Sciatic nerve (tissue), 2 donors: ENCODE data around the gene OCA2. TPM values are rescaled to one million over a fixed set of nuclear protein-coding genes. Genes with fewer than 3 reads are reported as not detected.

ENCODE experiments used
- ATAC-seq: fragments of 200-7000 bp; cut with Tn5 transposase; one replicate; pipeline ENCODE4 v1.9.1; 2020; ENCODE audit warnings: mild to moderate bottlenecking, moderate library complexity
- DNase-seq: peaks from one replicate; pipeline ENCODE4 v3.0.0-alpha.2; 2020; ENCODE audit warnings: low spot score
- intact Hi-C: fragments of 100-400 bp; cut with DNase I; formaldehyde crosslinking; loops from one replicate; pipeline ENCODE4 v1.14.2; 2022
- total RNA-seq: library from RNA; stranded (reverse); fragmentation: NEBNext Ultra II Directional; extraction: Animal tissue kit (Norgen Biotek cat#: 25700); gene quantifications from one replicate; pipeline ENCODE4 v1.2.1, GENCODE V29; 2021
- donor health status: DM: no; HTN: no; CAD: no.
- donor health status: DM: no; HTN: no; CAD: no.

The OCA2 gene
- total RNA-seq, 1 donor from 2014 or later = 0.98 TPM

GRCh38 chr15:27821273-27821672 lies 277.8 kb downstream of the OCA2 start:
- DNase-seq = no peak
- intact Hi-C loops = no loop called here
- ATAC-seq = no peak

DNA sequence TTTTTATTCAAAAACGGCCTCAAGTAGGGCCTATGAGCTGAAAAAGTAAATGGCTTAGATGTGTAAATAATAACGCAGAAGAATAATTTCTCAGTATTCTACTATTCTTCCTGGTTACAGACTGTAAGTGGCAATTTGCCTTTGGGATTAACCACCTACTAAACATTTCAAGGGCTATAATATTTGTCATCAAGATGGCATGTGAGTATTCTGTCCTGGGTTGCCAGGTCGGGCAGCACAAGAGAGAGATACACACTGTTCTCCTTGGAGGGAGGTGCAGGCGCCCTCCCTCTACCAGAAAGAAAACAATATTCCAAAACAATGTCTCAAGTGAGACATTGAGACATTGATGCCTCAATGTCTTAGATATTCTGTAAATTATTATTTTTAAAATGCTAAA lies 278.4 kb downstream of the OCA2 start:
- ATAC-seq = no peak
- no peak for DNase-seq
- intact Hi-C loops = no loop called here

DNA sequence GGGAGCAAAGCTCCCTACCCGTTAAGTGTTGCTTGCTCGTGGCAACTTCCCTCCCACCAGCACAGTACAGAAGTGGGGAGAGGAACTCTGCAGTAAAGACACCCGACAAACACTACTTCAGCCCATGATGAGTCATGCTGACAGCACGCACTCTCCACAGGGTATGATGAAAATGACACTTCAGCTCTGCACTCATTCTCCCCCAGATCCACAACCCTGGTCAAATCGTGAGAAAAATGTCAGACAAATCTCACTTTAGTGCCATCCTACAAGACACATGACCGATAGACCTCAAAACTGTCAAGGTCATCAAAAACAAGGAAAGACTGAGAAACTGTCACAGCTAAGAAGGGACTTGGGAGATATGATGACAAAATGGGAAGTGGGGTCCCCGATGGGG lies 278.9 kb downstream of the OCA2 start:
- ATAC-seq (no peak), DNase-seq (no peak)
- intact Hi-C loops = no loop called here

GRCh38 chr15:27817258-27817657 lies 281.9 kb downstream of the OCA2 start:
- ATAC-seq (no peak), DNase-seq (no peak)
- intact Hi-C loops = no loop called here

DNA sequence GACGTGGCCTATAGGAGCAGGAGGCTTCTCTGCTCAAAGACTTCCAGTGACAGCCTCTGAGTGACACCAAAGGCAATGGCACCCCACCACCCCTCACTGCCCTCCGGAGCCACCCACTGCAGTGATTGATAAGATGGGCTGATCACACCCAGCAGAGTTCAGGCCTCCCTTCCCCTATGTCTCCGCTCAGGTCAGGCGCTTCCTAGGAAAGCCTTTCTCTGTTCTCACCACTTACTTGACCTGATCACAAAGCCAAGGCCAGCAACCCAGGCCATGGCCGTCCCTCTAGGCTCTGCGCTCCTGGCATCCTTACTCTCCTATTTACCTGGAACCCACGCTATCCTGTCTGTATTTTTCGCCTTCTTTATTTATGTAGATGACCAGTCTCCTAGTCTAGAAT lies 282.3 kb downstream of the OCA2 start:
- DNase-seq (no peak), ATAC-seq (no peak)
- intact Hi-C loops = no loop called here

- no peak for ATAC-seq
- no peak for DNase-seq
- intact Hi-C loops = no loop called here
These were observed 284.1 kb downstream of the OCA2 start for GRCh38 chr15:27815035-27815434.

GRCh38 chr15:27813139-27813538 lies 286.0 kb downstream of the OCA2 start:
- DNase-seq (no peak), ATAC-seq (no peak)
- intact Hi-C loops = no loop called here

DNA sequence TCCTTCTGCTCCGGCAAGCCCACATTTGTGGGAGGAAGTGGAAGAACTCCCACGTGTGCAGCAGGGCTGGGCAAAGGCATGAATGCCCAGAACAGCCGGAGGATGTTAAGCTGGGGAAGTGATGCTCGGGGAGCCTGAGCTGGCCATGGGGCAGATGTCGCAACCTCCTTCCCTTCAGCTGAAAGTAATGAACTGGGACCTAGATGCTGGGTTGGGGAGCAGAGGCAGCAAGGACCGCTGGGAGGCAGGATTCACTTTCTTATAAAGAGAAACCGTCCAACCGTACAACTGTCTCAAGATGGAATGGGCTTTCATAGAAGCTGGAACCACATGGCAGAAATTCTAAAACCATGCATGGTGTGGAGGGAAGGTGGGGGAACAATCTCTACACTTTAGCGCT lies 290.9 kb downstream of the OCA2 start:
- ATAC-seq (no peak), DNase-seq (no peak)
- intact Hi-C loops = no loop called here

GRCh38 chr15:27807335-27807734 lies 291.8 kb downstream of the OCA2 start:
- intact Hi-C loops = no loop called here
- no peak for ATAC-seq
- no peak for DNase-seq

- DNase-seq (no peak), ATAC-seq (no peak)
- intact Hi-C loops = no loop called here
These were observed 292.7 kb downstream of the OCA2 start for GRCh38 chr15:27806396-27806795.

- DNase-seq = no peak
- ATAC-seq = no peak
- intact Hi-C loops = no loop called here
These were observed 293.6 kb downstream of the OCA2 start for GRCh38 chr15:27805261-27806220.

- no peak for ATAC-seq
- intact Hi-C loops = no loop called here
- no peak for DNase-seq
These were observed 294.4 kb downstream of the OCA2 start for GRCh38 chr15:27804569-27805260.

GRCh38 chr15:27798807-27799206 lies 300.3 kb downstream of the OCA2 start:
- no peak for DNase-seq
- intact Hi-C loops = no loop called here

DNA sequence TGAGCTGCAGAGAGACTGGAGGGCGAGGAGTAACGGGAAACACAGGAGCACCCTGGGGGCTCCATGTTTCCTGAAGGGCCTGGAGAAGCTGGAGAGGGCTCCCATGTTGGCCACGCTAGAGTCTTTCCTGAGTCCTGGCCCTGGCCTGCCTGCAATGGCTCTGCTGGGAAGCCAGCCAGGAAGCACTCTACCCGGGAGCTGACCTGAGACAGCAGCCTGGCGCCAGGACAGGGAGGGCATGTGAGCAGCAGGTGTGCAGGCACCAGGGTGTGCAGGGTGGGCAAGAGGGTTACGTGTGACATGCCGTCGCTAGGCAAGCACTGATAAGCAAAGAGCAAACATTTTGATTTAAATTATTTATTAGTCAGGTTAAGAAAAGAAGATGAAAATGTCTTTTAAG lies 301.4 kb downstream of the OCA2 start:
- intact Hi-C loops = no loop called here
- ATAC-seq = no peak
- DNase-seq = no peak

More at GRCh38 chr15:27798807-27799206, 300.3 kb downstream of the OCA2 start:
- no peak for ATAC-seq

DNA sequence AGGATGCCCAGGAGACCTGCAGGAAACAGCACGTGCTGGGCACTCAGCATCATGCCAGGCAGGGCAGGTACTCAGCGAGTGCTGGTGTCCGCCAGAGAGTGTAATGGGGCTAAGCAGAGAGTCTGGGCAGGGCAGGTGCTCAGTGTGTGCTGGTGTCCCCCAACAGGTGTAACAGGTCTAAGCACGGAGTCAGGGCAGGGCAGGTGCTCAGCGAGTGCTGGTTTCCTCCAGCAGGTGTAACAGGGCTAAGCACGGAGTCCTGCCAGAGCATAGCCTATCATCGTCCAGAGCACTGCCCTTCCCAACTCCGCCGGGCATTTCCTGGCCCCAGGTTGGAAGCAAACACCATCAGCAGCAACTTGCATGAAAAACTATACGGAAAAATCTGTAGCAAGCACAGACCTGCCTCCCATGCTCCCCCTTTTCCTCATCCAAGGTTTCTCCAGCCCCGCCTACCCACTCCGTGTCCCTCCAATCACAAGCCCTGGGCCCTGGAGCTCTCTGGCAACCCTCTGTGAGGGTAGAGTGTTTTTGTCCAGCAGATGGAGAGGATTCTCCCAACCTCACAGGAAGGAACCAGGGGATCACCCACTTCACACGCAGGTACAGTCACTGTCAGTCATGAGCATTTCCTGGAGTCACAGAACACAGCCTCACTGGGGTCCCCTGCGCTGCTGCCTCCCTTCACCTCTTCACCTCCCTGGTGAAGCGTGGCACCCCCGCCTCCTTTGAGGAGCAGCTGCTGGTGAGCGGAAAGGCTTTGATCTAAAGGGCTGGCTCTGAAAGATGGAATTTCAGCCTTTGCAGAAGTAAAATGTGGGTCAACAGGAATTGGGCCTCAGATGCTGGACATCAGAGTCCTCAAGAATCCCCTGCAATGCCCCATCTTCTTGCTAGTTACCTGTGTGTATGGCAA lies 302.5 kb downstream of the OCA2 start:
- DNase-seq = no peak
- intact Hi-C loops = no loop called here
- ATAC-seq = no peak

DNA sequence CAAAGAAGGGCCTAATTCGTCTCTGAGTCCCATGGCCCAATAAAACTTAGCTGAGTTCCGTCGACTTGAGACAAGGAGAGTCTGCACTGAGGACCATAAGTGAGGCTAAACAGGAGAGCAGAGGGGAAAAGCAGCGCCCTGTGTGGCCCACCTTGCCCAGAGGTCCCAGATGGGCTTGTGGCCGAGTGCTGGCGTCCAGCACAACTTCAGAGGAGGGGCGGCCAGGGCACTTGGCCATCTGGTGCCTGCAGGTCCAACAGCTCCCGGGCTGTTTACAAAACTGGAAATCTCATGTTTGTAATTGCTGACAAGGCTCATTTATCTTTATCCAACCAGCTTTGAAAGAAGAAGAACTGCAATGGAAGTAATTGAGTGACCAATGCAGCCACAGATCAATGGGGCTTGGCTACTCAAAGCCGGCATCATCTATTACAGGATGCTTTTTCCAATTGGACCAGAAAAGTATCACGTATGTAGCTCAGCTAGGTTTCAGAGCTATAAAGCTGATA lies 306.3 kb downstream of the OCA2 start:
- ATAC-seq (no peak), DNase-seq (no peak)
- intact Hi-C loops = no loop called here

DNA sequence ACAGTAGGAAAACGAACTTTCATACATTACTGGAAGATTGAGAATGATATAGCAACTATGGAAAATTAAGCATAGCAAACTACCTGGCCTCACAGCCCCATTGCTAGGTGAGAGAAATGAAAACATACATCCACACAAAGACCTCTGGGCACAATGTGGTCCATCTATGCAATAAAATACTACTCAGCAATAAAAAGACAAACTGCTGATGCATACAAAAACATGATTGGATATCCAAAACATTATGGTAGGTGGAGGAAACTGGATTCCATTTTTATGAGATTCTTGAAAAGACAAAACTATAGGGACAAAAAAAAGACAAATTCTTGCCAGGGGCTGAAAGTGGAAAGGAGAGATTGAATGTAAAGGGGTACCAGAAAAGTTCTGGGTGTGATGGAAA lies 308.8 kb downstream of the OCA2 start:
- intact Hi-C loops = no loop called here
- no peak for ATAC-seq
- no peak for DNase-seq

- no peak for ATAC-seq
- intact Hi-C loops = no loop called here
- DNase-seq = no peak
These were observed 311.2 kb downstream of the OCA2 start for GRCh38 chr15:27787931-27788330.

GRCh38 chr15:27784107-27784506 lies 315.0 kb downstream of the OCA2 start:
- no peak for DNase-seq
- intact Hi-C loops = no loop called here
- ATAC-seq = peak; percentile 15
